K562 (cell line): Measurements from ENCODE around the gene RBM4B. TPM values are rescaled to one million over a fixed set of nuclear protein-coding genes. Genes with fewer than 3 reads are reported as not detected.

ENCODE experiments used
- ATAC-seq: fragments of 200-7000 bp; cut with Tn5 transposase; 3 replicates; pipeline ENCODE4 v1.9.1; 2020; ENCODE audit warnings: moderate library complexity
- BruUV-seq: library from RNA; stranded (reverse); fragments of 400-500 nt; replicated peaks from 2 replicates; lab custom pipeline; 2021; lab: Mats Ljungman, UMichigan
- CTCF ChIA-PET: fragments of 300-600 bp; formaldehyde crosslinking; extraction: SDS; loops from one replicate; lab custom pipeline; 2021; ENCODE audit warnings: low intra/inter-chr PET ratio; lab: Yijun Ruan, JAX
- POLR2A ChIA-PET: fragments of 300-600, 350-650 bp; sonication (Branson Sonifier 250); formaldehyde crosslinking; extraction: SDS; loops from one replicate; lab custom pipeline; 2021; ENCODE audit warnings: antibody characterized with exemption, inconsistent platforms; lab: Yijun Ruan, JAX
- DNase-seq, 4 experiments: peaks; one replicate each; pipeline versions ENCODE4 v3.0.0 to v3.0.0-alpha.2; 2011 to 2018; ENCODE audit warnings: low spot score in 3 of 4, mixed read lengths in 3 of 4; ENCODE audit errors: extremely low read depth in 1 of 4
- FAIRE-seq: peaks from 2 replicates; lab custom pipeline; 2011; peaks lifted over from hg19 to GRCh38; lab: Jason Lieb, UNC
- H2AFZ ChIP-seq: 2 replicates; pipeline ENCODE4 v1.6.0; 2011; ENCODE audit warnings: low read depth, low read length, control low read depth, inconsistent platforms
- H3K27ac ChIP-seq: fragments of 200-600 bp; 3 replicates; pipeline ENCODE4 v1.8.0; 2011; ENCODE audit warnings: low read depth, mild to moderate bottlenecking, control low read depth, inconsistent platforms, low read length, moderate library complexity, mixed read lengths; ENCODE audit errors: extremely low read depth
- H3K27me3 ChIP-seq, 2 experiments: fragments of 300-600 bp in 1 of 2; 2 replicates in 1 of 2; 3 replicates in 1 of 2; pipeline versions ENCODE4 v1.6.0 to v1.8.0; 2011; ENCODE audit warnings: inconsistent platforms in 2 of 2, low read length in 2 of 2, mild to moderate bottlenecking in 1 of 2, mixed read lengths in 1 of 2, moderate library complexity in 1 of 2; ENCODE audit not compliant: control insufficient read depth in 2 of 2, insufficient read depth in 2 of 2
- H3K36me3 ChIP-seq: fragments of 300-600 bp; 3 replicates; pipeline ENCODE4 v1.8.0; 2011; ENCODE audit warnings: mild to moderate bottlenecking, low read length, inconsistent platforms; ENCODE audit not compliant: control insufficient read depth, insufficient read depth
- H3K4me1 ChIP-seq, 2 experiments: fragments of 200-600 bp in 1 of 2; replicated peaks in 1 of 2; 2 replicates in 1 of 2; 3 replicates in 1 of 2; pipeline versions ENCODE4 v1.5.1 to v1.8.0; 2011; ENCODE audit warnings: inconsistent platforms in 2 of 2, low read length in 2 of 2, mild to moderate bottlenecking in 1 of 2, mixed read lengths in 1 of 2, moderate library complexity in 1 of 2; ENCODE audit not compliant: control insufficient read depth in 2 of 2, insufficient read depth in 2 of 2
- H3K4me2 ChIP-seq: 2 replicates; pipeline ENCODE4 v1.6.1; 2011; ENCODE audit warnings: low read length, control low read depth, inconsistent platforms, mixed read lengths; ENCODE audit not compliant: insufficient read depth
- H3K4me3 ChIP-seq: fragments of 200-600 bp; sonication (generic), shearing (Covaris generic); 2 replicates; pipeline ENCODE4 v1.5.1; 2016; ENCODE audit warnings: control low read depth, inconsistent platforms
- H3K79me2 ChIP-seq: fragments of 200-600 bp; 3 replicates; pipeline ENCODE4 v1.8.0; 2011; ENCODE audit warnings: low read length, inconsistent platforms; ENCODE audit not compliant: control insufficient read depth, insufficient read depth
- H3K9ac ChIP-seq, 2 experiments: 2 replicates each; pipeline versions ENCODE4 v1.6.0 to v1.6.1; 2011; ENCODE audit warnings: low read depth in 2 of 2, low read length in 2 of 2, control low read depth in 1 of 2, inconsistent platforms in 1 of 2, mild to moderate bottlenecking in 1 of 2, mixed read lengths in 1 of 2; ENCODE audit not compliant: insufficient read depth in 1 of 2
- H3K9me1 ChIP-seq: one replicate; pipeline ENCODE4 v1.6.0; 2011; ENCODE audit warnings: inconsistent platforms, mild to moderate bottlenecking, low read length, moderate library complexity; ENCODE audit not compliant: control insufficient read depth, insufficient read depth
- H3K9me3 ChIP-seq: replicated peaks from 2 replicates; pipeline ENCODE4 v1.5.1; 2011; ENCODE audit warnings: low read depth, low read length, inconsistent platforms; ENCODE audit not compliant: control insufficient read depth, insufficient read depth
- H4K20me1 ChIP-seq: replicated peaks from 2 replicates; pipeline ENCODE4 v1.6.1; 2011; ENCODE audit warnings: low read length, inconsistent platforms, mixed read lengths; ENCODE audit not compliant: control insufficient read depth, insufficient read depth
- ARNT ChIP-seq, 2 experiments: fragments of 450-650 bp; IDR thresholded peaks; 2 replicates each; pipeline ENCODE4 v1.6.1; 2016; ENCODE audit warnings: mild to moderate bottlenecking in 1 of 2
- BRF1 ChIP-seq: IDR thresholded peaks from 3 replicates; pipeline ENCODE4 v1.6.1; 2011; ENCODE audit warnings: borderline replicate concordance, mild to moderate bottlenecking; ENCODE audit not compliant: insufficient read length; ENCODE audit errors: extremely low read depth
- COPS2 ChIP-seq: fragments of 450-650 bp; conservative IDR thresholded peaks from 2 replicates; pipeline ENCODE4 v1.6.1; 2016; ENCODE audit warnings: mild to moderate bottlenecking, moderate library complexity
- HMG20B ChIP-seq: fragments of 250-450 bp; sonication (Bioruptor Pico); IDR thresholded peaks from 2 replicates; pipeline ENCODE4 v1.5.0; 2021; ENCODE audit warnings: mild to moderate bottlenecking
- MXI1 ChIP-seq: IDR thresholded peaks from 2 replicates; pipeline ENCODE4 v1.6.1; 2011; ENCODE audit warnings: low read depth, mild to moderate bottlenecking, improper control_type of control experiment, low read length
- NR2C1 ChIP-seq, 2 experiments: fragments of 450-650 bp; IDR thresholded peaks; 2 replicates each; pipeline ENCODE4 v1.6.1; 2017; ENCODE audit warnings: mild to moderate bottlenecking in 2 of 2, antibody characterized with exemption in 1 of 2, inconsistent platforms in 1 of 2, missing compliant biosample characterization in 1 of 2, missing genetic modification characterization in 1 of 2
- POLR2AphosphoS2 ChIP-seq: IDR thresholded peaks from 2 replicates; pipeline ENCODE4 v1.6.1; 2012; ENCODE audit warnings: low read length, improper control_type of control experiment
- RBM22 ChIP-seq: fragments of 200-400 bp; formaldehyde crosslinking; IDR thresholded peaks from 2 replicates; pipeline ENCODE4 v1.6.1; 2018; ENCODE audit warnings: low read length, low read depth; ENCODE audit not compliant: poor library complexity, severe bottlenecking
- SIN3B ChIP-seq: fragments of 450-650 bp; IDR thresholded peaks from 2 replicates; pipeline ENCODE4 v1.6.1; 2017; ENCODE audit warnings: low read depth, mild to moderate bottlenecking, moderate library complexity
- ZFPM2 ChIP-seq: fragments of 250-450 bp; sonication (Bioruptor Pico); IDR thresholded peaks from 2 replicates; pipeline ENCODE4 v1.5.1; 2022; ENCODE audit warnings: mild to moderate bottlenecking
- ZNF146 ChIP-seq: IDR thresholded peaks from one replicate; pipeline ENCODE4 v1.6.1; 2018; ENCODE audit warnings: missing compliant biosample characterization; ENCODE audit not compliant: unreplicated experiment
- ZNF212 ChIP-seq: fragments of 450-650 bp; formaldehyde crosslinking; IDR thresholded peaks from 2 replicates; pipeline ENCODE4 v1.4.0; 2020; ENCODE audit warnings: mild to moderate bottlenecking
- ZNF589 ChIP-seq: fragments of 200-800 bp; sonication (Bioruptor generic); IDR thresholded peaks from 2 replicates; pipeline ENCODE4 v1.6.1; 2016; ENCODE audit warnings: low read depth, missing genetic modification characterization, missing compliant biosample characterization
- ZNF696 ChIP-seq: fragments of 250-450 bp; sonication (Bioruptor Pico); conservative IDR thresholded peaks from 2 replicates; pipeline ENCODE4 v1.4.0; 2020; ENCODE audit warnings: mild to moderate bottlenecking, moderate library complexity
- ZNF76 ChIP-seq: fragments of 250-450 bp; sonication (Bioruptor Pico); IDR thresholded peaks from 2 replicates; pipeline ENCODE4 v1.4.0; 2020; ENCODE audit warnings: mild to moderate bottlenecking, moderate library complexity, borderline replicate concordance
- WGBS: fragments of 100-300 bp; shearing (Covaris generic); methylation state at CpG from one replicate; pipeline ENCODE4 v1.1.6; 2016; ENCODE audit warnings: low coverage, mixed read lengths; ENCODE audit not compliant: insufficient coverage; ENCODE audit errors: missing lambda C conversion rate; 5-methylcytosine and 5-hydroxymethylcytosine counted together
- in situ Hi-C: fragments of 300-500 bp; cut with MboI; formaldehyde crosslinking; loops from 4 replicates; pipeline ENCODE4 v1.15.0; 2018; ENCODE audit warnings: inconsistent platforms, mixed read lengths
- intact Hi-C: fragments of 100-400 bp; cut with micrococcal nuclease; formaldehyde crosslinking; loops from 2 replicates; pipeline ENCODE4 v1.14.2; 2022
- polyA plus RNA-seq, 8 experiments: library from polyadenylated mRNA; depleted of rRNA in 4 of 8; stranded (reverse) in 5 of 8; unstranded in 3 of 8; fragments of >200 nt; fragmentation: Nextera tagmentation in 2 of 8; fragmentation: Illumina TruSeq in 1 of 8; extraction: Ambion mirVana in 2 of 8; extraction: Trizol in 1 of 8; gene quantifications; 2 replicates each; pipeline versions ENCODE4 v1.2.1 to v1.2.3, GENCODE V29; 2011 to 2014; ENCODE audit warnings: inconsistent platforms in 1 of 8, missing spikeins in 1 of 8
- total RNA-seq, 7 experiments: library from RNA; depleted of rRNA in 6 of 7; stranded (reverse); fragments of >200 nt in 6 of 7; fragmentation: Illumina TruSeq in 2 of 7; extraction: Trizol in 2 of 7; gene quantifications; 2 replicates each; pipeline versions ENCODE4 v1.2.1 to v1.2.3, GENCODE V29; 2011 to 2021; ENCODE audit warnings: low replicate concordance in 1 of 7

The RBM4B gene
- total and polyA plus RNA-seq, 9 of the 15 experiments (the other 6 are each of a cell fraction or from before 2014, with no cell fraction given): 14.6 to 39.9 (median 23.3) TPM

GRCh38 chr11:66670816-66671215 lies 6.9 kb downstream of the RBM4B start:
- H3K4me1 ChIP-seq: peaks cover 3 to 15% of the 10 kb centered on the region in 2 experiments; a peak in 2 of 5 replicates
- in situ Hi-C loops (no loop called here), intact Hi-C loops (no loop called here)
- no peaks in the 10 kb centered on the region for H3K27me3 ChIP-seq
- BruUV-seq: no TSS peak
- H3K36me3 ChIP-seq: peaks cover 66% of the 10 kb centered on the region; the same call in 2 of the 3 replicates
- TF ChIP-seq ZNF146 (CRISPR knock-in tag): no peak
- TF ChIP-seq ARNT (IDR thresholded peaks at IDR 0.05): no peak
- TF ChIP-seq RBM22: no peak
- no peak for TF ChIP-seq ZNF212 (CRISPR knock-in tag)
- no peak for TF ChIP-seq SIN3B
- no peak for TF ChIP-seq POLR2AphosphoS2
- TF ChIP-seq MXI1: no peak
- TF ChIP-seq ZFPM2 (CRISPR knock-in tag): no peak
- TF ChIP-seq ZNF589: no peak
- no peak for TF ChIP-seq COPS2
- TF ChIP-seq BRF1: no peak
- no peak for TF ChIP-seq ZNF696 (CRISPR knock-in tag)
- no peak for TF ChIP-seq ZNF76 (CRISPR knock-in tag)
- no peak for TF ChIP-seq NR2C1 (IDR thresholded peaks at IDR 0.05)
- TF ChIP-seq NR2C1 (tag; IDR thresholded peaks at IDR 0.05): no peak
- no peak for TF ChIP-seq HMG20B
- H3K9me1 ChIP-seq: peaks cover 8% of the 10 kb centered on the region
- H2AFZ ChIP-seq: no peak overlapping the region
- 0 out of 2 replicates have a peak, but pooled peaks cover 8% of the 10 kb centered on the region for H4K20me1 ChIP-seq
- POLR2A ChIA-PET: interaction anchor here (1.3 to 1.8 kb wide), 3 partner anchors 10 to 249 kb away, joined by 3 to 5 read pairs (median 3); no protein-coding TSS in a partner anchor
- 76% methylated on average over 5 of the region's 5 CpGs for WGBS
- H3K27ac ChIP-seq: no peak overlapping the region
- H3K79me2 ChIP-seq: peaks cover 70% of the 10 kb centered on the region
- FAIRE-seq: no peak
- H3K4me3 ChIP-seq: no peak overlapping the region
- no peak overlapping the region for H3K9ac ChIP-seq
- H3K4me2 ChIP-seq: no peak overlapping the region
- CTCF ChIA-PET: no interaction called here
- no peaks in the 10 kb centered on the region for H3K9me3 ChIP-seq
- peak; percentile 10; the same call in 1 of the 3 replicates for ATAC-seq
- DNase-seq: no peak
